ENCODE measurements around the gene FANCE.

DNA sequence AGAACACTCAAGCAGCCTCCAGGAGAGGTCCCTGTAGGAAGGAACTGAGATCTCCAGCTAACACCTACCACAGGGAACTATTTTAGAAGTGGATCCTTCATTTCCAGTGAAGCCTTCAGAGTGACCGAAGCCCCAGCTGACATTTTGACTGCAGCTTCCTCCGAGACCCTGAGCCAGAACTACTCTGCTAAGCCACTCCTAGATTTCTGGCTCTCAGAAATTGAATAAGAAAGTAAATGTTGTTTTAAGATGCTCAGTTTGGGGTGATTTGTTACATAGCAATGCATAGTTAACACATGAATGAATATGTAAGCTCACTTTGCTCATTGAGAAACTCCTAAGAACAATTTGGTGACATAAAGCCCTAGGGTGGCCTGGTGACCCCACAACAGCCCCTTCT lies 55.1 kb downstream of the FANCE start:
- TF ChIP-seq, protein P1, sequence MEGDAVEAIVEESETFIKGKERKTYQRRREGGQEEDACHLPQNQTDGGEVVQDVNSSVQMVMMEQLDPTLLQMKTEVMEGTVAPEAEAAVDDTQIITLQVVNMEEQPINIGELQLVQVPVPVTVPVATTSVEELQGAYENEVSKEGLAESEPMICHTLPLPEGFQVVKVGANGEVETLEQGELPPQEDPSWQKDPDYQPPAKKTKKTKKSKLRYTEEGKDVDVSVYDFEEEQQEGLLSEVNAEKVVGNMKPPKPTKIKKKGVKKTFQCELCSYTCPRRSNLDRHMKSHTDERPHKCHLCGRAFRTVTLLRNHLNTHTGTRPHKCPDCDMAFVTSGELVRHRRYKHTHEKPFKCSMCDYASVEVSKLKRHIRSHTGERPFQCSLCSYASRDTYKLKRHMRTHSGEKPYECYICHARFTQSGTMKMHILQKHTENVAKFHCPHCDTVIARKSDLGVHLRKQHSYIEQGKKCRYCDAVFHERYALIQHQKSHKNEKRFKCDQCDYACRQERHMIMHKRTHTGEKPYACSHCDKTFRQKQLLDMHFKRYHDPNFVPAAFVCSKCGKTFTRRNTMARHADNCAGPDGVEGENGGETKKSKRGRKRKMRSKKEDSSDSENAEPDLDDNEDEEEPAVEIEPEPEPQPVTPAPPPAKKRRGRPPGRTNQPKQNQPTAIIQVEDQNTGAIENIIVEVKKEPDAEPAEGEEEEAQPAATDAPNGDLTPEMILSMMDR (IDR thresholded peaks at IDR 0.05) = no peak
- no peak for TF ChIP-seq TCF7L2 (IDR thresholded peaks at IDR 0.05; ENCODE audit: low read depth, low read length)
- no peak for TF ChIP-seq POLR2AphosphoS5 (IDR thresholded peaks at IDR 0.05; ENCODE audit: low read depth, low read length)
- TF ChIP-seq SIN3A (IDR thresholded peaks at IDR 0.05; ENCODE audit: borderline replicate concordance, insufficient read depth, low read depth, low read length) = no peak
